Lower leg skin (tissue), 3 donors: ENCODE data around the gene ARID1B.

Experiments used
- POLR2A ChIP-seq, 2 donors: fragments of 450-650 bp; IDR thresholded peaks; one replicate each; pipeline ENCODE4 v1.6.1; 2016 to 2017; ENCODE audit warnings: antibody characterized with exemption in 2 of 2, mild to moderate bottlenecking in 1 of 2, moderate library complexity in 1 of 2
- TF ChIP-seq, protein P1 (sequence below), 3 donors: fragments of 450-650 bp; IDR thresholded peaks; one replicate each; pipeline ENCODE4 v1.5.1; 2016; ENCODE audit warnings: antibody characterized with exemption in 3 of 3, mild to moderate bottlenecking in 3 of 3, moderate library complexity in 2 of 3

DNA sequence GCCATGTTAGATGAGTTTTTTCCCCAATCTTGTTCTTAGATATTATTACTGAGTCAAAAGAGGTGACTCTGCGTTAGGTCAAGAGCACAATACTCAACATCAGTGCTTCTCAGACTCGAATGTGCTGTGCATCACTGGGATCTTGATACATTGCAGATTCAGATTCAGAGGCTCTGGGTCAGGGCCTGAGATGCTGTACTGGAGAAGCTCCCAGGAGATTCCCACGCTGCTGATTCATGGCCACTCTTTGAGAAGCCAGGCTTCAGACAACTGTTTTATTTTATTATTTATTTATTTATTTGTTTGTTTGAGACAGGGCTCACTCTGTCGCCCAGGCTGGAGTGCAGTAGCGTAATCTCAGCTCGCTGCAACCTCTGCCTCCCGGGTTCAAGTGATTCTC, 41.4 kb upstream of the ARID1B start:
- TF ChIP-seq, protein P1, sequence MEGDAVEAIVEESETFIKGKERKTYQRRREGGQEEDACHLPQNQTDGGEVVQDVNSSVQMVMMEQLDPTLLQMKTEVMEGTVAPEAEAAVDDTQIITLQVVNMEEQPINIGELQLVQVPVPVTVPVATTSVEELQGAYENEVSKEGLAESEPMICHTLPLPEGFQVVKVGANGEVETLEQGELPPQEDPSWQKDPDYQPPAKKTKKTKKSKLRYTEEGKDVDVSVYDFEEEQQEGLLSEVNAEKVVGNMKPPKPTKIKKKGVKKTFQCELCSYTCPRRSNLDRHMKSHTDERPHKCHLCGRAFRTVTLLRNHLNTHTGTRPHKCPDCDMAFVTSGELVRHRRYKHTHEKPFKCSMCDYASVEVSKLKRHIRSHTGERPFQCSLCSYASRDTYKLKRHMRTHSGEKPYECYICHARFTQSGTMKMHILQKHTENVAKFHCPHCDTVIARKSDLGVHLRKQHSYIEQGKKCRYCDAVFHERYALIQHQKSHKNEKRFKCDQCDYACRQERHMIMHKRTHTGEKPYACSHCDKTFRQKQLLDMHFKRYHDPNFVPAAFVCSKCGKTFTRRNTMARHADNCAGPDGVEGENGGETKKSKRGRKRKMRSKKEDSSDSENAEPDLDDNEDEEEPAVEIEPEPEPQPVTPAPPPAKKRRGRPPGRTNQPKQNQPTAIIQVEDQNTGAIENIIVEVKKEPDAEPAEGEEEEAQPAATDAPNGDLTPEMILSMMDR (IDR thresholded peaks at IDR 0.05): no peak
- no peak for TF ChIP-seq POLR2A (IDR thresholded peaks at IDR 0.05)
